Mesenteric fat pad (tissue), 1 donor: Measurements from ENCODE around the gene CHD6. TPM values are rescaled to one million over a fixed set of nuclear protein-coding genes. Genes with fewer than 3 reads are reported as not detected.

Experiments
- DNase-seq: peaks from one replicate; pipeline ENCODE4 v3.0.0-alpha.2; 2020; ENCODE audit warnings: low spot score
- total RNA-seq: library from RNA; stranded (reverse); fragmentation: NEBNext Ultra II Directional; extraction: Animal tissue kit (Norgen Biotek cat#: 25700); gene quantifications from one replicate; pipeline ENCODE4 v1.2.1, GENCODE V29; 2021
- donor health status: DM: yes; HTN: yes; CAD: no.

Gene CHD6
- total RNA-seq, 1 donor from 2014 or later = 47.3 TPM

- no peak for DNase-seq
These were observed 3.8 kb upstream of the CHD6 start for GRCh38 chr20:41621971-41622370.

GRCh38 chr20:41621421-41621820 is 3.2 kb upstream of the CHD6 start:
- no peak for DNase-seq

- DNase-seq = no peak
These were observed 1.4 kb upstream of the CHD6 start for GRCh38 chr20:41619360-41620100.

- DNase-seq = no peak
These were observed 682 bp upstream of the CHD6 start for GRCh38 chr20:41618807-41619311.

GRCh38 chr20:41617059-41617901 is 897 bp downstream of the CHD6 start:
- no peak for DNase-seq

- DNase-seq = no peak
These were observed 1.9 kb downstream of the CHD6 start for GRCh38 chr20:41616228-41616627.

- DNase-seq = no peak
These were observed 2.5 kb downstream of the CHD6 start for GRCh38 chr20:41615676-41616075.

- no peak for DNase-seq
These were observed 3.1 kb downstream of the CHD6 start for GRCh38 chr20:41615110-41615509.

- DNase-seq = no peak
These were observed 4.9 kb downstream of the CHD6 start for GRCh38 chr20:41613321-41613720.

GRCh38 chr20:41609474-41609873 is 8.7 kb downstream of the CHD6 start:
- DNase-seq = no peak

- DNase-seq = no peak
These were observed 9.6 kb downstream of the CHD6 start for GRCh38 chr20:41608606-41609005.

- no peak for DNase-seq
These were observed 10.4 kb downstream of the CHD6 start for GRCh38 chr20:41607791-41608190.

- DNase-seq = no peak
These were observed 14.2 kb downstream of the CHD6 start for GRCh38 chr20:41604002-41604401.

- DNase-seq = no peak
These were observed 16.4 kb downstream of the CHD6 start for GRCh38 chr20:41601742-41602141.

- DNase-seq = no peak
These were observed 17.1 kb downstream of the CHD6 start for GRCh38 chr20:41600926-41601631.

- no peak for DNase-seq
These were observed 18.5 kb downstream of the CHD6 start for GRCh38 chr20:41599699-41600104.

- no peak for DNase-seq
These were observed 19.5 kb downstream of the CHD6 start for GRCh38 chr20:41598719-41599118.

- no peak for DNase-seq
These were observed 23.5 kb downstream of the CHD6 start for GRCh38 chr20:41594514-41595322.

GRCh38 chr20:41592516-41593216 is 25.5 kb downstream of the CHD6 start:
- no peak for DNase-seq

GRCh38 chr20:41587956-41588355 is 30.2 kb downstream of the CHD6 start:
- no peak for DNase-seq
